Ureter (tissue), 1 donor: ENCODE measurements around the gene SCNN1G. TPM values are rescaled to one million over a fixed set of nuclear protein-coding genes. Genes with fewer than 3 reads are reported as not detected.
"Not testable (repeated sequence)": the region's sequence is repeated elsewhere in the genome, so short reads cannot be mapped to it uniquely, and the experiment has no call there.

Source experiments
- DNase-seq: peaks from one replicate; pipeline ENCODE4 v3.0.0-alpha.2; 2020; ENCODE audit warnings: low spot score
- total RNA-seq: library from RNA; stranded (reverse); gene quantifications from one replicate; pipeline ENCODE4 v1.2.4, GENCODE V29; 2023
- donor health status: DM: yes; HTN: yes; CAD: no.

Gene SCNN1G
- total RNA-seq, 1 donor from 2014 or later = 18.9 TPM

GRCh38 chr16:23249830-23250229, 67.3 kb downstream of the SCNN1G start:
- DNase-seq = no peak

DNA sequence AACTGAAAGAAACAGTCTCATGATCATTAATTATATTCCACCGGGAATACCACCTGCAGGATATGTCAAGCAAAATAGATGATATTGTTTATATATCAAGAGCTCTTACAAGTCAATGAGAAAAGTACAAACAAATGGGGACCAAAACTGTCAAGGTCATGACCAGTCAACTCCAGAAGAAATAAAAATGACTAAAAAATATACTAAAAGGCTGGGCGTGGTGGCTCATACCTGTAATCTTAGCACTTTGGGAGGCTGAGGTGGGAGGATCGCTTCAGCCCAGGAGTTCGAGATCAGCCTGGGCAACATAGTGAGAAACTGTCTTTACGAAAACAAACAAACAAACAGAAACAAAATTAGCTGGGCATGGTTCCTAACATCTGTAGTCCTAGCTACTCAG, 69.8 kb downstream of the SCNN1G start:
- no peak for DNase-seq

DNA sequence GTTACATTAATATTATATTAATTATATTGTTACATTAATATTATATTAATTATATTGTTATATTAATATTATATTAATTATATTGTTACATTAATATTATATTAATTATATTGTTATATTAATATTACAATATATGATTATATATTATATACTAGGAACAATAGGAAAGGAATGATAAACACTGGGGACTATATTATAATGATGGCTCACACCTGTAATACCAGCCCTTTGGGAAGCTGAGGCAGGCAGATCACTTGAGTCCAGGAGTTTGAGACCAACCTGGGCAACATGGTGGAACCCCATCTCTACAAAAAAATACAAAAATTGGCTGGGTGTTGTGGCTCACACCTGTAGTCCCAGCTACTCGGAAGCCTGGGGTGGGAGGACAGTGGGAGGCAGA, 71.1 kb downstream of the SCNN1G start:
- not testable (repeated sequence) for DNase-seq

- no peak for DNase-seq
Observed at GRCh38 chr16:23254338-23254737, 71.8 kb downstream of the SCNN1G start.

GRCh38 chr16:23255000-23255399, 72.5 kb downstream of the SCNN1G start:
- no peak for DNase-seq

DNA sequence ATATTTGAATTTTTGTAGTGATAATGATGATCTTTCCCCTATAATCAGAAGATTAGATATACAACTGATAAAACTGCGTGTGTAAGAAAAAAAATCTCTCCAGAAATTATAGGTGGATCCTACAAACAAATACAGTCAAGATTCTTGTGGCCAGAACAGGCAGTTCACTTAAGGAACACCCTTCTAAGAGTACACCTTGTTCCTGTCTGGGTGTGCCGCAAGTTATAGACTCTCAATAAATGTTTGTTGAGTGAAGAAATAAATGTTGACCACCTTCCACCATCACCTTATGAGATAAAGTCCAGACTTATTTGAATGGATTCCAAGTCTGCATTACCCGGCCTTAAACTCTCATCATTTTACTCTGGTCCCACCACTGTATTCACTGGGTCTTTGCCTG, 73.9 kb downstream of the SCNN1G start:
- DNase-seq = no peak

DNA sequence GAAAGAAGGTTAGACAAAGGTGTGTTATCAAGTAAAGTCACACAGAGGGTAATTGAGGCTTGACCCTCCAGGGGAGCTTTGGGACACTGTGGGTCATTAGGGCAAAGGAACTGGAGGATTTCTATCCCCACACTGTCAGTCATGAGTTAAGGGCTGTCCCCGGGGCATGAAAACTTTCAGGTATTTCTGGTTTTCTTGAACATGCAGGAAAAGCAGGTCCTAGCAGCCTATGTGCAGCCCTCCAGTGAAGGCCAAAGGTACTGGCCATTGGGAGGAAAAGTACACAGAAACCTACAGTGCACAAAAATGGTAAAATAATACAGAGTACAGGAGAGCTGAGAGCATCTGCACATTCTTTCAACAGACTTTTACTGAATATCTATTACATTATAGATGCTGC, 75.1 kb downstream of the SCNN1G start:
- DNase-seq = peak; percentile 71

- DNase-seq = no peak
Observed at GRCh38 chr16:23258919-23259237, 76.3 kb downstream of the SCNN1G start.

Other genes starting within 250 kb of the SCNN1G start
- gene USP31, start 33.3 kb upstream of the SCNN1G start, total RNA-seq = 58.2 TPM
- 55.8 TPM for gene SCNN1B, start 119.6 kb downstream of the SCNN1G start, total RNA-seq